Testis (tissue), 2 donors: ENCODE measurements around the gene CLIP4.

Source experiments
- POLR2A ChIP-seq: fragments of 450-650 bp; IDR thresholded peaks from one replicate; pipeline ENCODE4 v1.6.1; 2017; ENCODE audit warnings: antibody characterized with exemption, mild to moderate bottlenecking, moderate library complexity
- TF ChIP-seq, protein P1 (sequence below), 3 experiments: fragments of 450-650 bp in 2 of 3; fragments of 200-600 bp in 1 of 3; sonication (generic) in 1 of 3; IDR thresholded peaks; one replicate each; pipeline ENCODE4 v1.5.1; 2016 to 2019; ENCODE audit warnings: antibody characterized with exemption in 3 of 3, mild to moderate bottlenecking in 2 of 3, moderate library complexity in 1 of 3

DNA sequence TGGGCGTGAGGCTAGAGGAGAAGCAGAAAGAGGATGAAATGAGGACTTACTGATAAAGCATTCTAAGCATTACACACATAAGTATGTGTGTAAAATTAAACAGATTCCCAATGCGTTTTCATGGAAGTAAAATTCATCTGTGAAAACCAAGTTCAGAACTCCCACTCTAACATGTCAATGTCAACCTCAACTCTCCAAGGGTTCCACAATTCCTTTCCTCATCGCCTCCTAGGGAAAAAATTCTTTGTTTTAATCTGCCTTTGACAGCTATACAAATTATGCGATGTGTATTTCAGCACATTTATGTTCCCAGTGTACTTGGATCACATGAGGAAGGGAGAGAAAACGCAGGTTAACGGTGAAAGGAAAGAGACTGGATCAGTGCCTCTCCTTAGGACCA is 76.6 kb downstream of the CLIP4 start:
- TF ChIP-seq, protein P1, sequence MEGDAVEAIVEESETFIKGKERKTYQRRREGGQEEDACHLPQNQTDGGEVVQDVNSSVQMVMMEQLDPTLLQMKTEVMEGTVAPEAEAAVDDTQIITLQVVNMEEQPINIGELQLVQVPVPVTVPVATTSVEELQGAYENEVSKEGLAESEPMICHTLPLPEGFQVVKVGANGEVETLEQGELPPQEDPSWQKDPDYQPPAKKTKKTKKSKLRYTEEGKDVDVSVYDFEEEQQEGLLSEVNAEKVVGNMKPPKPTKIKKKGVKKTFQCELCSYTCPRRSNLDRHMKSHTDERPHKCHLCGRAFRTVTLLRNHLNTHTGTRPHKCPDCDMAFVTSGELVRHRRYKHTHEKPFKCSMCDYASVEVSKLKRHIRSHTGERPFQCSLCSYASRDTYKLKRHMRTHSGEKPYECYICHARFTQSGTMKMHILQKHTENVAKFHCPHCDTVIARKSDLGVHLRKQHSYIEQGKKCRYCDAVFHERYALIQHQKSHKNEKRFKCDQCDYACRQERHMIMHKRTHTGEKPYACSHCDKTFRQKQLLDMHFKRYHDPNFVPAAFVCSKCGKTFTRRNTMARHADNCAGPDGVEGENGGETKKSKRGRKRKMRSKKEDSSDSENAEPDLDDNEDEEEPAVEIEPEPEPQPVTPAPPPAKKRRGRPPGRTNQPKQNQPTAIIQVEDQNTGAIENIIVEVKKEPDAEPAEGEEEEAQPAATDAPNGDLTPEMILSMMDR (IDR thresholded peaks at IDR 0.05): no peak
- no peak for TF ChIP-seq POLR2A
